Measurements from ENCODE around the gene KCNQ1.

KCNQ1 gene

GRCh38 chr11:2716376-2717095 is 271.7 kb downstream of the KCNQ1 start:
- no peak for DNase-seq (ENCODE audit: low spot score)

DNA sequence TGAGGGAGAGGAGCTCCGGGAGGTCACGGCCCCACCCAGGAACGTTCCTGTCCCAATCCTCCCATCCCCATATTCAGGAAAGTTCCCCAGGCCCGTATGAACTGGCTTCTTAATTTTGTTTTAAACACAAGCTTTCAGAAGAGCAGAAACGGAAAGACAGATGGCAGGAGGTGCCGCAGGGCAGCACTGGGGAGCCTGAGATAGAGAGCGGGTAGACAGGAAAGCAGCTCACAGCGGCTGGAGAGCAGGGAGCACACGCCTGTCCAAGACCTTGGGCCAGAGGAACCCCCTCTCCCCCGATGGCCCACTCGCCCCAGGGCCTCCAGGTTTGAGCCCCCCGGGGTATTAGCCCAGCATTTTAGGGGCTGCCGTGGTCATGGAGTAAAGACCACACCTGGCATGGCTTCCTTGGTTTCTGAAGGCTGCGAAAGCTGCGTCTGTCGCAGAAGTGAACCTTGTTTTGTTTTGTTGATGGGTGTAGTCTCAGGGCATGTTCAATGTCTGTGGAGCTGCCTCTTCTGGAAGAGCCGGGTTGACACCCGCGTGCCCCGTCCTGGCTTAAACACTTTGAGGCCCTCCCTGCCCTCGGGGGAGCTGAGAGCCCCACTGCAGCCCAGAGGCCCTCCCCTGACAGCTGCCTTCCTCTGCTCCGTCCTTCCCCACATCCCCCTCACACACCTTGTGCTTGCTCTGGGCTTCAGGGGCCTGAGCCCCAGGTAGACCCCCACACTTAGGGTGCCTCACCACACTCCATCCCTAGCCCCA is 272.9 kb downstream of the KCNQ1 start:
- no peak for DNase-seq (ENCODE audit: low spot score)

DNA sequence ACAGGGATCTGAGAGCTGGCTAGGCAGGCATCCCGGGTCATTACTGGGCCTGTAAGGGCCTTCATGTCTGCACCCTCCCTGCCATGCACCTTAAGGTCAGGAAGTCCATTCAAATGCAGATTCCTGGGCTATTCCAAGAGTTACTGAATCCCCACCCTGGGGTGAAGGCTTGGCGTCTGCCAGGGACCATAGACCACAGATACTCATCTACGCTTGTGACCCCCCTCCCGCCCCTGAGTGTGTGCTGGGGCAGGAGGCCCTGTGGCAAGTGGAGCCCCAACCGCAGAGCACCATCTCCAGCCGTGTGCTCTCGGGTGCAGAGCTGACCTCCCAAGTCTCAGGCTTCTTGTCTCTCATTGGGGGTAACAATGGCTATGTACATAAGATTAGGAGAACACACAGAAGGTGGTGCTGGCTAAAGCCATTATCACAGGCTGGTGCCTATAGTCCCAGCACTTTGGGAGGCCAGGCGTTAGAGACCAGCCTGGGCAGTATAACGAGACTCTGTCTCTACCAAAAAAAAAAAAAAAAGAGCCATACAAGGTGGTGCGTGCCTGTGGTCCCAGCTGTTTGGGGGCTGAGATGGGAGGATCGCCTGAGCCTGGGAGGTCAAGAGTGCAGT is 274.1 kb downstream of the KCNQ1 start:
- no peak for DNase-seq (ENCODE audit: low spot score)

DNA sequence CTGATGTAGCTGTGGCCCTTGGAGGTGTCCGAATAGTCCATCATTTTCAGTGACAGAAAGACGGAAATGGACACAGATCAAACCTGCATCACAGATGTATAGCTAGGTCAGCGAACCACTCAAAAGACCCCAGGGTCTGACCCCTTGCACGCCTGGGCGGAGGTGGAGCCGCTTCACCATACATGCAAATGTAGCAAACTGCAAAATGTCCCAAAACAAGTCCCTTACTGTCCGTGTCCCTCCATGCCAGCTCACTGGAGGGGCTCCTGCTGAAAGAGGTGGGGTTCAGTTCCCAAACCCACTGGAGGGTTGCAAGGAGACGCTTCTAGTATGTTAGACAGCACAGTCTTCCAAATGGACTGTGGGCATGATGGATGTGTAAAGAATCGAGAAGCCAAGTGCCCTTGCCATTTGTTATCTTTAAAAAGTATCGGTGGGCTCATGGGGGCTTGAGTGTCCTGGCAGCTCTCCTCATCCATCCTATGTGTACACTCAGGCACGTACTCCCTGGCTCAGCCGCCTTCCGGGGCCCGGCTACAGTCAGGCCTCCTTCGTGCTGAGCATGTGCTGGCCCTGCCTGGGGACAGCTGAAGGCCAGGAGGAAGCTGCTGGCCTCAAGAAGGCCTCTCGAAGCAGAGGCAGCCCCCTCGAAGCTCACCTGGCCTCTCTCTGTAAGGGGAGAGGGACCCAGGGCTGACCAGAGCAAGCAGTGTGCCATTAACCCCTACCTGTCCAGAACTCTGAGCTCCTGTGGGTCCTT is 275.2 kb downstream of the KCNQ1 start:
- no peak for DNase-seq (ENCODE audit: low spot score)

DNA sequence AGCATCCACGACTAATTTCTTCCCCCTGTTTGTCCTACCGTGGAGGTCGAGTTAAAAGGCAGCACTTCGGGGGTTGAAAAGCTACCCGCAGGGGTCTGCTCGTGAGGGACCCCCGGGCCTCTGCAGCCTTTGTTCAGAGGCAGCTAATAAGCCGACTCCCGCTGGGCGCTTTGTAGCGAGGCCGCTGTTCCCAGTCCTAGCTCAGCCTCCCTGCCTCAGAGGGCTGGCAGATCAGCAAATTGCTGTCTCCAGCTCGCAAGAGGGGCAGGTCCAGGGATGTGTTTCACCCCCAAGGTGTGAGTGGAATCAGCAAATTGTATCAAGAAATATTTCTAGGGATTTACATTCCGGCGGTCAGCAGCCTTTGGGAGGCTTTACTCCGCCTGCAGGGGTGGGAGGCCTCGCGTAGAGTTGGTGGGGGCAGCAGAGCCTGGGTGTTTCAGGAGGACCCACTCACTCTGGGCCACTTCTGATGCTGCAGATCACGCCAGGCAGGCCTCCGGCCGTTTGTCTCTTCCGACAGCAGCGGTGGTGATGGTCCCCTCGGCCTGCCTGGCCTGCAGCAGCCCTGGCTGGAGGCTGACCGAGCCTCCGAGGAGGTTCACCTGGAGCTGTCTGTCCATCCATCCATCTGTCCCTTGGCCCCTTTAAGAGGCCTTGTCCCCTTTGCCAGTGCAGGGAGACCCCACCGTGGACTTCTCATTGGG is 276.6 kb downstream of the KCNQ1 start:
- DNase-seq (ENCODE audit: low spot score) = no peak

DNA sequence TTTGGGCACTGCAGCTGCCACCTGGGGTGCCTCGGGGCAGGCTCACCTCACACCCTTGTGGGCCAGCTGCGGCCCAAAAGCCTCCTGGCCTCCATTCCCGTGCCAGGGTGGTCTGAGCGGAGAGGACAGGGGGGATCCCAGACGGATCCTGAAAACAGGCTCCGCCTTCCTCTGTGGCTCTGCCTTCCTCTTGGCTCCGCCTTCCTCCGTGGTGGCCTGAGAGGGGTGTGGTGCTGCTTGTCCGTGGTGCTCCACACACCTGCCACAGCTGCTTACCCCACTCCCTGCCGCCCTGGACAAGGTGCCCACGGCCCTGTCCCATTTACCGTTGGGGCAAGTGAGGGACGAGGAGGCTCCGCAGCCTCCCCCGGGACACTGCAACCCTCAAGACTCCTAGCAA is 278.1 kb downstream of the KCNQ1 start:
- DNase-seq (ENCODE audit: low spot score) = no peak

DNA sequence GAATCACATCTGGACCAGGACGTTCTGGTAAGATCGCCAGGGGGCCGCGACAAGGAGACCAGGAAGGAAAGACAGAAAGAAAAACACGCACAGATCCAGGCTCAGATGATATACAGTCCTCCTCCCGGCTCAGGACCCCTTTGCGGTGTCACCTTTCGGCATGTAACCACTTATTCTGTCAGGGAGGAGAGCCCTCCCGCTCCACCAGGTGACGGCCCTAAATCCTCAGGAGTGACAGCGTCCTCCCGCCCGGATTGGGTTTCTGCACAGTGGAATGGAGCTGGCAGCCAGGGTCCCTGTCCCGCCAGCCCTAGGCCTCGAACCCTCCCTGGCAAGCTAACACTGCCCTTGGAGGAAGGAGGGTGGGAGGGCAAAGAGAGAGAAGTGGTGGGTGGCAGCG is 279.3 kb downstream of the KCNQ1 start:
- DNase-seq (ENCODE audit: low spot score) = no peak

DNA sequence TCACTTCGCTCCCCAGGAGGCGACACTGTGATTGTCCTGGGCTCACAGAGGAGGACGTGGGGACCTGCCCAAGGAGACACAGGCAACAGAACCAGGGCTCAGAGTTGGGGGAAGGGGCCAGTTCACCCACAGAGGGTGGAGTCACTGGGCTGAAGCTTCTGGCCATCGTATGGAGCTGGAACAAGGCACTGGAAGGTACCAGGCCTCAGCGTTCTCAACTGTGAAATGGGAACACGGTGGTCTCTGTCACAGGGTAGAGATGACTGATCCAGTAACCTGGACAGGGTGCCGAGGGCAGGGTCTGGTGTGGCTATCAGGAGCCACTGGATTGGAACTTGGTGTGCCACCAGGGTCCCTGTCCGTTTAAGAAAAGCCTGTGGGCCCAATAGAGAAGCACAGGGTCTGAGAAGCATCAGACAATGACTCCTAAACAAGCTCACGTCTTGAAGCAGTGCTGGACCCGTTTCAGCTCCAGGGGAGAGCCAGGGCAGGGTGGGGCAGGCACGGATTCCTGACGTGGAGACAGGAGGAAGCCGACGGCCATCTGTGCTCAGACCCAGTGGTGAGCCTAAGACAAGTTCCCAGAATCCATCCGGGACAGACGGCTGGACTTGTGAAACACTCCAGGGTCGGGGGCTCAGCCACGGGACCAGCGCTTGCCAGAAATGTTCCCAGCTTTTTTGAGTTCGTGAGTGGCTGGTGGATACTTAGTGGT is 280.0 kb downstream of the KCNQ1 start:
- no peak for DNase-seq (ENCODE audit: low spot score)

DNA sequence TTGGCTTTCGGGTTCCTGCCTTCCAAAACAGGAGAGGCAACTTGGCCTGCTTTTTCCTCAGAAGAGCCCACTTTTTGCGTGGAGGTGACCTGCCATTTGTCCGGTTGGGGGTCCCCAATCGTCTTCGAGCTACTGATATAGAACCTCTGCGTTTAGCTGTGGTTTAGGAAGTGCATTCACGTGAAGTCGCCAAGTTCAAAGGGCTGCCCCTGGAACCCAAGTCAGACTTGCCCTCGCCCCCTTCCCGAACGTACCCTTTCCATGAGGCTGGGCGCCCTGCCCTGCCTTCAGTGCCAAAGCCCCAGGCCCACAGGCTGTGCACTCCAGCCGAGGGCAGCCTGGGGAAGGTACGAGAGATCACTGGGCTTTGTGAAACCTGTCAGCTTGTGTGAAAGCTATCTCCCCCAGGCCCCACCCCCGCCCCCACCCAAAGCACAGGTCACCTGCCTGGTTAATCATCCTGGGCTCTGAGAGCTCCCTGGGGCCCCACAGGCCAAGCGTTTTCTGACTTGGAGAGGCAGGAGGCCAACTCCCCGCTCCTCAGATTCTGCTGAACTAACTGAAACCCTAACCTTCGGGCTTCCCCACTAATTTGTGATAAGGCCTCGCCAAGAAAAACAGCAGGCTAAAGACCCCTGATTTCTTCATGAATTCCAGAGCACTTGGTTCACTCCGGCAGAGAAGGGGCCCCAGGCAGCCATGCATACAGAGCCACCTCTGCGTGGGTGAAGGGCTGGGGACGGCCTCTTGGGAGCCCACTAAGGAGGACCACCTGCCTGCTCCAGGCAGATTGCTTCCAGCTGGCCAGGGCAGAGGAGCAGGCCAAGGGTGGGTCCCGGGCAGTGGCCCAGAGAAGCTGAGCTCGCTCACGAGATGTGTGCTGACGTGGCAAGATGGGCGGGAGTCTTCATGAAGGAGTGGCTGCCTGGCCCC is 280.8 kb downstream of the KCNQ1 start:
- no peak for DNase-seq (ENCODE audit: low spot score)

GRCh38 chr11:2726964-2727363 is 282.2 kb downstream of the KCNQ1 start:
- DNase-seq (ENCODE audit: low spot score) = no peak

GRCh38 chr11:2728128-2728662 is 283.4 kb downstream of the KCNQ1 start:
- no peak for DNase-seq (ENCODE audit: low spot score)

- DNase-seq (ENCODE audit: low spot score) = no peak
Measured at GRCh38 chr11:2728663-2729332, 284.0 kb downstream of the KCNQ1 start.

- no peak for DNase-seq (ENCODE audit: low spot score)
Measured at GRCh38 chr11:2729841-2730240, 285.0 kb downstream of the KCNQ1 start.

- no peak for DNase-seq (ENCODE audit: low spot score)
Measured at GRCh38 chr11:2730272-2731129, 285.7 kb downstream of the KCNQ1 start.

DNA sequence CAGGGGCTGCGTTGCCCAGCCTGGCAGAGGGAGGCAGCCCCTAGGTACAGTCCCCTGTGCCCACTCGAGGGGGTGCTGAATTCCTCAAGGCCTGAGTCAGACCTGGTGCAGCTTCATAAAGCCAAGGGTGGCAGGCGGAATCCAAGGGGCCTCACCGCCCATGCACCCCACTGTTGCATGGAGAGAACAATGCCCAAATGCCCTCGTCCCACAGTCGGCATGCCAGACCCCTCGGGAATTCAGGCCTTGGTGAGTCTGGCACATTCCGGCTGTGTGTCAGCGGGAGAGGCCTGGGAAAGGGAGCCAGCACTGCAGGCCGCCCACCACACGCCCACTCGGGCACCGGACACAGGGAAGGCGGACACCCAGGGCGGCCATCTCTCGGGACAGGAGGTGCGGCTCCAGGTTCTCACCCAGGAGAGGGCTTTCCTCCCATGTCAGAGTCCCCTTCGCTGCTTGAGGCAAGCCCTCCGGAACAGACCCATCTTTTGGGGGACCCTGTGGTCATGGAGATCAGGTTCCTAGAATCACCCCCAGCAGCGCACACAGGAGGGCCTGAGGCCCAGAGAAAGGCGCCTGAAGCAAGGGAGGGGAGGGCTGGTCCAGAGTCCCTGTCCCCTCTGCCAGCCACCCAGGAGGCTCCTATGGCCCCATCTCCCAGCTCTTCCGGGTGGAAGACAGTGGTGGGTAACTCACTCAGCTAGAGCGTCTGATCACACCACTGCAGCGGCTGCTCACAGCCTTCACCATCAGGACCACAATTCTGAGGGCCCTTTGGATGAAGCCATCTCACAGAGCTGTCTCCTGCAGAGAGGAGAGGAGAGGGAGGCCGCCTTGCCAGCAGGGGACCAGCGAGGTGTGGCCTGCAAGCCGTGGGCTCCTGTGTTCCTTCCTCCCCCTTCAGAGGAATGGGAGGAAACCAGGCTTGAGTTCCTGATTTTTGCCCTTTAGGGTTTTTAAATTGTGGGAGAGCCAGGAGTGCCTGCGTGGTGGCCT is 286.6 kb downstream of the KCNQ1 start:
- no peak for DNase-seq (ENCODE audit: low spot score)

GRCh38 chr11:2732261-2732939 is 287.6 kb downstream of the KCNQ1 start:
- no peak for DNase-seq (ENCODE audit: low spot score)

Measured in kidney capillary endothelial cell (primary cell).